SK-N-DZ (cell line): Measurements from ENCODE around the gene ASRGL1. TPM values are rescaled to one million over a fixed set of nuclear protein-coding genes. Genes with fewer than 3 reads are reported as not detected.
"Not testable (repeated sequence)": the region's sequence is repeated elsewhere in the genome, so short reads cannot be mapped to it uniquely, and the experiment has no call there.

ENCODE experiments used
- DNase-seq: peaks from one replicate; pipeline ENCODE4 v3.0.0-alpha.2; 2015; ENCODE audit warnings: low spot score
- polyA plus RNA-seq, 2 experiments: library from polyadenylated mRNA; depleted of rRNA; stranded (reverse); fragments of >200 nt; gene quantifications; 2 replicates each; pipeline ENCODE4 v1.2.3, GENCODE V29; 2014

Gene ASRGL1
- polyA plus RNA-seq (2014; cell fraction: cytosol; rRNA removed) = 55.4 and 83.1 TPM in 2 replicates
- polyA plus RNA-seq (2014; cell fraction: nucleus; rRNA removed) = 110 and 131 TPM in 2 replicates

DNA sequence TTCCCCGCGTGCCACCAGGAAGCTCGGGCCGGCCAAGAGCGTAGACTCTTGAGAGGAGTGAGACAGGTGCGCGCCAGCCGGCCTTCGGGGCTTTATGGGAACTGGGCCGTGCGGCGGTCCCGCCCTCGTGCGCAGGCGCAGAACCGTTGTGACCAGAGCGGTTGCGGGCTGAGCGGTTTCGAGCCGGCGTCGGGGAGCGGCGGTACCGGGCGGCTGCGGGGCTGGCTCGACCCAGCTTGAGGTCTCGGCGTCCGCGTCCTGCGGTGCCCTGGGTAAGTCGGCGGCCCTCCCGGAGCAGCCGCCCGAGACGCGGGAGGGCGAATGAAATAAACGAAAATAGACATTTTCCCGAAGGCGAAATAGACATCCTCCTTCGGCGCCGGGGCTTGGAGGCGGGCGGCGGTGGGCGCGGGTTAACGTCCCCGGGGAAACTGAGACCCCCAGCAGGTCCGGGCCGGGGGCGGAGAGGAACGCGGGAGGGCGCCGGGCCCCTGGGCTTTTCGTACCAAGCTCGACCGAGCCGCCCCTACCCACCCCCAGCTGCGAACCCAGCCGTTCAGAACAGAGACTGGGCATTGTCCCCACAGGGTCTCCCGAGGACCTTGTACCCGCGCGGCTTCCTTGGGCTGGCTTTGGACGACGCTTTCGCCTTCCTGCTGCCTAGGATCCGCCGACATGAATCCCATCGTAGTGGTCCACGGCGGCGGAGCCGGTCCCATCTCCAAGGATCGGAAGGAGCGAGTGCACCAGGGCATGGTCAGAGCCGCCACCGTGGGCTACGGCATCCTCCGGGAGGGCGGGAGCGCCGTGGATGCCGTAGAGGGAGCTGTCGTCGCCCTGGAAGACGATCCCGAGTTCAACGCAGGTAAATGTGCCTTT, at the start of gene ASRGL1:
Gene ASRGL1, plus strand, starts transcription at position 146 of the 879 bp plus-strand sequence. Its CDS starts 530 bp downstream, at position 676.
- DNase-seq = peak; percentile 83

DNA sequence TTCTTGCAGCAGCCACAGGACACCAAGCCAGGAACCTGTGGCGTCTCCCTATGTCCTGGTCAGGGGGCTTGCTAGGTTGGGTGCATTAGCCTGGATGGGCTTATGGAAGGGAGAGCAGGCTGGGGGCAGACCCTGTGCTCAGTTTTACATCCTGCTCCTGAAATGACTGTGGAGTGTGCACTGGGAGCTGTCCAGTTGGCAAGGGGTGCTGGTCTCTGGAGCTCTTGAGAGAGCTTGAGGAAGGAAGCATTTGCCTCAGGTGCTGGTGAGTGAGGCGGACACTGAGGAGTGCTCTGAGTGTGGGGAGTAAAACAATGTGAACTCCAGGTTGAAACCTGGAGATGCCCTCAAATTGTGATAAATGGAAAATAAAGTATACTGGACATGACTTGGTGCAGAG, 41.7 kb upstream of the ASRGL1 start:
- no peak for DNase-seq

GRCh38 chr11:62298975-62299374, 38.3 kb upstream of the ASRGL1 start, which contains the start of gene SCGB1D4:
Gene SCGB1D4 (minus strand): TSS chr11:62299075. CDS start chr11:62299010, 65 bp downstream.
- no peak for DNase-seq

DNA sequence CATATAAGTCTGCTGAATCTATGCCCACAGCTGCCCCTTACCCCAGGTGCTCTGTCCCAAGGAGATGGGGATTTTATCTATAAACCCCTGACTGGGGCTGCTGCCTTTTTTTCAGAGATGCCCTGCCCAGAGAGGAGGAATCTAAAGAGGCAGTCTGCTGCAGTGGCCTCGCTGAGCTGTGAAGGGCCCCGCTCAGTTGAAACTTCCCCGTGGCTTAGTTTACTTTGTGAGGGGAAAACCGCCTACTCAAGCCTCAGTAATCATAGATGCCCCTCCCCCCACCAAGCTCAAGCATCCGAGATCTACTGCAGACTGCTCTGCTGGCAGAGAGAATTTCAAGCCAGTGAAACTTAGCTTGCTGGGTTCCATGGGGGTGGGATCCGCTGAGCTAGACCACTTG, 31.0 kb upstream of the ASRGL1 start:
- no peak for DNase-seq

- DNase-seq = no peak
These were observed 29.3 kb upstream of the ASRGL1 start for GRCh38 chr11:62307950-62308349.

DNA sequence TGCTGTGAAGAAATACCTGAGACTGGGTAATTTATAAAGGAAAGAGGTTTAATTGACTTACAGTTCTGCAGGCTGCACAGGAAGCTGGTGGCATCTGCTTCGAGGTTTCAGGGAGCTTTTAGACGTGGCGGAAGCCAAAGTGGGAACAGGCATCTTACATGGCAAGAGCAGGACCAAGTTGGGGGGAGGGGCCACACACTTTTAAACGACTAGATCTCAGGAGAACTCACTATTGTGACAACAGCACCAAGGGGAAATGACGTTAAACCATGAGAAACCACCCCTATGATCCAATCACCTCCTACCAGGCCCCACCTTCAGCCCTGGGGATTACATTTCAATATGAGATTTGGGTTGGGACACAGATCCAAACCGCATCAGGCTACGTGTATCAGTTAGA, 27.3 kb upstream of the ASRGL1 start:
- DNase-seq = no peak

GRCh38 chr11:62315431-62315830, 21.8 kb upstream of the ASRGL1 start:
- no peak for DNase-seq

DNA sequence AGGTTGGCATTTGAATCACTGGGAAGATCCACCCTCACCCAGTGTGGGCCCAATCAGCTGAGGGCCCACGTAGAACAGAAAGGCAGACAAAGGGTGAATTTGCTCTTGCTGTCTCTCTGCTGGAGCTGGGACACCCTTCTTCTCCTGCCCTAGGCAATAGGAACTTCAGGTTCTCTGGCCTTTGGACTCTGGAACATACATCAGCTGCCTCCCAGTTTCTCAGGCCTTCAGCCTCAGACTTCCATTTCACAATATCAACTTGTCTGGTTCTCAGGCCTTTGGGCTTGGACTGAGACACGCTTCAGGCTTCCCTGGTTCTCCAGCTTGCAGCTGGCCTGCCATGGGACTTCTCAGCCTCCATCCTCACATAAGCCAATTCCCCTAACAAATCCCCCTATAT, 14.7 kb upstream of the ASRGL1 start:
- no peak for DNase-seq

GRCh38 chr11:62324731-62325556, 12.3 kb upstream of the ASRGL1 start:
- peak; percentile 34 for DNase-seq

- not testable (repeated sequence) for DNase-seq
These were observed 11.5 kb upstream of the ASRGL1 start for GRCh38 chr11:62325781-62326180.

DNA sequence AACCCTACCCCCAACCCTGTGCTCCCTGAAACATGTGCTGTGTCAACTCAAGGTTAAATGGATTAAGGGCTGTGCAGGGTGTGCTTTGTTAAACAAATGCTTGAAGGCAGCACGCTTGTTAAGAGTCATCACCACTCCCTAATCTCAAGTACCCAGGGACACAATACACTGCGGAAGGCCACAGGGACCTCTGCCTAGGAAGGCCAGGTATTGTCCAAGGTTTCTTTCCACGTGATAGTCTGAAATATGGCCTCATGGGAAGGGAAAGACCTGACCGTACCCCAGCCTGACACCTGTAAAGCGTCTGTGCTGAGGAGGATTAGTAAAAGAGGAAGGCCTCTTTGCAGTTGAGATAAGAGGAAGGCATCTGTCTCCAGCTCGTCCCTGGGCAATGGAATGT, 10.5 kb upstream of the ASRGL1 start:
- not testable (repeated sequence) for DNase-seq

DNA sequence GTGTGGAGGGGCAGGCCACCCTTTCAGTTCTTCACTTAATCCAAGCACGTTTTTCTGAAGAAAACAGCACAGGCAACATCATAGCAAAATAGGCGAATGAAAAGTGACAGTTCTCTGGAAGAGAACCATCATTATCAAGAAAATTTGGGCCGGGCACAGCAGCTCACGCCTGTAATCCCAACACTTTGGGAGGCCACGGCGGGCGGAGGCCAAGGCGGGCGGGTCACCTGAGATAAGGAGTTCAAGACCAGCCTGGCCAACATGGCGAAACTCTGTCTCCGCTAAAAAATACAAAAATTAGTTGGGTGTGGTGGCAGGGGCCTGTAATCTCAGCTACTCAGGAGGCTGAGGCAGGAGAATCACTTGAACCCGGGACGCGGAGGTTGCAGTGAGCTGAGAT, 9.7 kb upstream of the ASRGL1 start:
- not testable (repeated sequence) for DNase-seq

- not testable (repeated sequence) for DNase-seq
These were observed 6.0 kb upstream of the ASRGL1 start for GRCh38 chr11:62331264-62331663.

DNA sequence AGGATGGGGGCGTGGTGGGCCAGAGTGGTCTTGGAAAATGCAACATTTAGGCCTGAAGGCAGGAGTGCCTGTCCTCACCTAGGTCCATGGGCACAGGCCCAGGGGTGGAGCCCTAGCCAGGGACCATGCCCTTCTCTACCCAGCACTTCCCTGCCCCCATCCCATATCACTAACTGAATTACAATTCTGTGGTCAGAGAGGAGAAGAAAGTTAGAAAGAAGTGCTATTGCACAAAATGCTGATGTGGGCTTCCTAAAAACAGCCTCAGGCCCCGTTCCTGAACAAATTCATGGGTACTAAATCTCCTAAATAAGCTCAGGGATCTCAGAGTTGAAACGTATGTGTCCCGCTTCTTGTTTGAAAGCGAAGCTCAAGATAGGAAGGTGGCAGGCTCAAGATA, 3.5 kb upstream of the ASRGL1 start:
- no peak for DNase-seq

GRCh38 chr11:62336949-62337302, 322 bp upstream of the ASRGL1 start:
- not testable (repeated sequence) for DNase-seq

DNA sequence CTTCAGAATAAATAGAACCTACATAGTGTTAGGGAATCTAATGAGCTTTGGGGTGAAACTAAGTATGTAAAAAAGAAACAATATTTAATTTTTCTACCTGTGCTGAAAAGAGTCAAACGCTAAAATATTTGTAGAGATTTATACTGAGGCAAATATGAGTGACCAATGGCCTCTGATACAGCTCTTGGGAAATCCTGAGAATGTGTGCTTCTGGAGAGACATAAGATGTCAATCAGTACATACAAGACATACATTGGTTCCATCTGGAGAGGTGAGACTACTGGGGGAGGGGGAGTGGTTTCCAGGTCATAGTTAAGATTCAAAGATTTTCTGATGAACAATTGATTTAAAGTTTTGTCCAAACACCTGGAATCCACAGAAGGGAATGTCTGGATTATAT, 970 bp downstream of the ASRGL1 start:
- DNase-seq = no peak

- peak; percentile 48 for DNase-seq
These were observed 3.1 kb downstream of the ASRGL1 start for GRCh38 chr11:62340269-62340901.

DNA sequence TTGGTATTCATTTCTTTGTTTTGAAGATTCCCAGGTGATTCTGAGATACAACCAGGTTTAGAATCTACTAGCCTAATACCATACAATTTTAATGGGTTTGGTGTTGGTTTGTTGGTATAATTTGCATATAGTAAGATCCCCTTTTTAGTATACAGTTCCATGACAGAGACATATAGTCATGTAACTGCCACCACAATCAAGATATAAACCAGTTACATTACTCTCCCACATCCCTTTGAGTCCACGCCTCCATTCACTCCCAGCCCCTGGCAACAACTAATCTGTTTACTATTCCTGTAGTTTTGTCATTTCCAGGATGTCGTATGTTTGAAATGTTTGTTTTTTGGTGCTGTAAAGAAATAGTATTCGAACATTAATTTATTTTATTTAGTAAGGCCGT, 4.3 kb downstream of the ASRGL1 start:
- DNase-seq = no peak

- DNase-seq = not testable (repeated sequence)
These were observed 6.5 kb downstream of the ASRGL1 start for GRCh38 chr11:62343646-62344190.

- no peak for DNase-seq
These were observed 7.0 kb downstream of the ASRGL1 start for GRCh38 chr11:62344210-62344609.

DNA sequence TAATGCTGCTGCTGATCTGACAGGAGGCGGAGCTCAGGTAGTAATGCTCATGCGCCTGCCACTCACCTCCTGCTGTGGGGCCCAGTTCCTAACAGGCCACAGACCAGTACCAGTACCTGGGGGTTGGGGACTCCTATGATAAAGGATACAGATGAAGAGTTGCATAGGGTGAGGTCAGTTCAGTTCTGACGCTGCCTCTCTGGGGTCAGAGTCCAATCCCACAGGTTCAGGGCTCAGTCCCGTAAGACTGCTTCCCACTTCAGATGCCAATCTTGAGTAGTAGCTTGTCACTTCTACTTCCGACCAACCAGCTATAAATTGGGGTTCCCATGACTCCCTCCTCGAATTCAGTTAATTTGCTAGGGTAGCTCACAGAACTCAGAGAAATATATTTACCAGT, 8.6 kb downstream of the ASRGL1 start:
- no peak for DNase-seq
